WI38 (cell line): ENCODE results near the gene RRP1B.

Experiments
- H3K4me3 ChIP-seq: 2 replicates; pipeline ENCODE4 v1.5.1; 2011; ENCODE audit warnings: low read depth, mild to moderate bottlenecking, control low read depth, low read length
- CTCF ChIP-seq: IDR thresholded peaks from 2 replicates; pipeline ENCODE4 v1.5.1; 2012; ENCODE audit warnings: low read depth, mild to moderate bottlenecking, control low read depth, low read length

The RRP1B gene

GRCh38 chr21:43658769-43659135 is 608 bp upstream of the RRP1B start:
- H3K4me3 ChIP-seq = no peak overlapping the region

GRCh38 chr21:43662286-43662685 is 2.9 kb downstream of the RRP1B start:
- no peak overlapping the region for H3K4me3 ChIP-seq
- no peak for TF ChIP-seq CTCF

More at GRCh38 chr21:43658769-43659135, 608 bp upstream of the RRP1B start:
- no peak for TF ChIP-seq CTCF

GRCh38 chr21:43663033-43663432 is 3.7 kb downstream of the RRP1B start:
- no peak for TF ChIP-seq CTCF
- no peak overlapping the region for H3K4me3 ChIP-seq

- TF ChIP-seq CTCF = no peak
- H3K4me3 ChIP-seq = no peak overlapping the region
These were observed 5.0 kb downstream of the RRP1B start for GRCh38 chr21:43664358-43664757.

- no peak for TF ChIP-seq CTCF
- H3K4me3 ChIP-seq = no peak overlapping the region
These were observed 6.5 kb downstream of the RRP1B start for GRCh38 chr21:43665879-43666278.

- H3K4me3 ChIP-seq = no peak overlapping the region
- no peak for TF ChIP-seq CTCF
These were observed 8.0 kb downstream of the RRP1B start for GRCh38 chr21:43667191-43667904.

GRCh38 chr21:43669828-43670605 is 10.7 kb downstream of the RRP1B start:
- H3K4me3 ChIP-seq = no peak overlapping the region
- no peak for TF ChIP-seq CTCF
